ENCODE data around the gene SOHLH1. TPM values are rescaled to one million over a fixed set of nuclear protein-coding genes. Genes with fewer than 3 reads are reported as not detected.

Gene SOHLH1
- total and polyA plus RNA-seq, 2 of the 4 experiments (the other 2 are of a cell fraction), result not detected

- no peaks in the 10 kb centered on the region for H3K79me1 ChIP-seq (ENCODE audit: low read depth in 1 of 2, low read length in 2 of 2)
- no peaks in the 10 kb centered on the region for H3K9me3 ChIP-seq (ENCODE audit: control insufficient read depth, insufficient read depth, low read length)
- H2AK9ac ChIP-seq (replicated peaks; ENCODE audit: low read depth, low read length, poor library complexity), result no peak overlapping the region
- no peak overlapping the region for H4K8ac ChIP-seq (ENCODE audit: low read depth in 2 of 2, low read length in 2 of 2)
- DNase-seq, result no peak
- no peak overlapping the region for H2BK120ac ChIP-seq (ENCODE audit: low read depth, low read length)
- no peak overlapping the region for H3K23ac ChIP-seq (ENCODE audit: low read depth, low read length)
- WGBS, 2 experiments (ENCODE audit: extremely low coverage in 2 of 2, insufficient read length in 1 of 2), result 90% methylated on average over 4 of the region's 15 CpGs; no CpG with 5 or more reads in 1 of the 2 experiments
- H3K4me1 ChIP-seq (ENCODE audit: control insufficient read depth, insufficient read depth, low read length), result peaks cover 1% of the 10 kb centered on the region; the same call in 1 of the 2 replicates
- no peaks in the 10 kb centered on the region for H4K20me1 ChIP-seq (ENCODE audit: insufficient read depth, low read length)
- ATAC-seq (ENCODE audit: low read depth), result no peak
- ChIA-PET CTCF (interaction anchor here (1.0 kb wide), 1 partner anchor 18 kb away, joined by 3 read pairs; no protein-coding TSS in a partner anchor), POLR2A (ENCODE audit: unreplicated experiment) (no interaction called here)
- H3K9me1 ChIP-seq (ENCODE audit: insufficient read depth, low read length), result no peaks in the 10 kb centered on the region
- H3K4ac ChIP-seq (ENCODE audit: low read depth, low read length), result no peak overlapping the region
- H2AFZ ChIP-seq (replicated peaks; ENCODE audit: low read length, poor library complexity), result no peak overlapping the region
- H3K14ac ChIP-seq (replicated peaks; ENCODE audit: low read depth, low read length), result no peak overlapping the region
- H3K4me2 ChIP-seq (ENCODE audit: low read depth, low read length), result no peak overlapping the region
- no peaks in the 10 kb centered on the region for H3K36me3 ChIP-seq (ENCODE audit: control insufficient read depth, insufficient read depth, low read length)
- H3K27ac ChIP-seq (ENCODE audit: insufficient read depth, low read length), result no peak overlapping the region
- TF ChIP-seq BHLHE40 (IDR thresholded peaks at IDR 0.05; ENCODE audit: low read depth, low read length), result no peak
- TF ChIP-seq FOS (IDR thresholded peaks at IDR 0.05; ENCODE audit: low read depth, low read length), result no peak
- no peak for TF ChIP-seq RAD21 (IDR thresholded peaks at IDR 0.05; ENCODE audit: low read length)
- TF ChIP-seq MAFK (IDR thresholded peaks at IDR 0.05; ENCODE audit: low read depth, low read length), result no peak
- no peak for TF ChIP-seq ELK1 (IDR thresholded peaks at IDR 0.05; ENCODE audit: borderline replicate concordance, low read depth, low read length)
- H4K91ac ChIP-seq (ENCODE audit: insufficient read depth, low read depth, low read length), result no peak overlapping the region
- intact Hi-C loops (cut with micrococcal nuclease), result no loop called here
- no peak overlapping the region for H3K56ac ChIP-seq (ENCODE audit: extremely low read depth, insufficient read depth, low read length)
- dilution Hi-C loops (cut with HindIII; ENCODE audit: low sequenced_read_pairs, unreplicated experiment), result no loop called here
- H3K4me3 ChIP-seq (ENCODE audit: insufficient read depth, low read depth, low read length), result no peak overlapping the region
- H3K27me3 ChIP-seq (ENCODE audit: control insufficient read depth, insufficient read depth, low read length), result peaks cover 6% of the 10 kb centered on the region; the same call in 1 of the 2 replicates
- H2AK5ac ChIP-seq (ENCODE audit: low read depth, low read length), result no peak overlapping the region
- in situ Hi-C loops (cut with MboI; ENCODE audit: low sequenced_read_pairs), result no loop called here
- H2BK5ac ChIP-seq (ENCODE audit: low read depth, low read length, poor library complexity, severe bottlenecking), result no peak overlapping the region
- no peak overlapping the region for H2BK20ac ChIP-seq (ENCODE audit: low read depth, low read length)
- H2BK15ac ChIP-seq (ENCODE audit: low read depth, low read length), result no peak overlapping the region
- no TSS peak for BruUV-seq (replicated peaks)
- H3K9ac ChIP-seq (ENCODE audit: low read depth, low read length), result no peak overlapping the region
- no peak overlapping the region for H4K5ac ChIP-seq (ENCODE audit: low read depth, low read length)
- H3K18ac ChIP-seq (ENCODE audit: low read depth, low read length), result no peak overlapping the region
Measured at GRCh38 chr9:135697226-135697625, 2.1 kb downstream of the SOHLH1 start.
